ENCODE measurements around the gene MORN5.

GRCh38 chr9:122195875-122196274 lies 36.2 kb downstream of the MORN5 start:
- no peak for TF ChIP-seq CTCF (IDR thresholded peaks at IDR 0.05)
- no peak for TF ChIP-seq EZH2 (IDR thresholded peaks at IDR 0.05; ENCODE audit: borderline replicate concordance, insufficient read depth, low read depth, low read length, poor library complexity, severe bottlenecking)
